Activated naive CD8-positive, alpha-beta T cell treated with anti-CD3 and anti-CD28 coated beads, Interleukin-2, amount 50 U/mL, for 24 hours (primary cell): ENCODE measurements around the gene TOM1L2.
"Not testable (repeated sequence)": the region's sequence is repeated elsewhere in the genome, so short reads cannot be mapped to it uniquely, and the experiment has no call there.

Experiments
- ATAC-seq: fragments of 150-1000 bp; cut with Tn5 transposase; one replicate; pipeline ENCODE4 v1.10.0; 2021
- DNase-seq: peaks from one replicate; pipeline ENCODE4 v3.0.0; 2021
- H3K27ac Mint-ChIP-seq: one replicate; pipeline ENCODE4 v1.8.0; 2021; ENCODE audit warnings: mild to moderate bottlenecking, mixed read lengths
- H3K27me3 Mint-ChIP-seq: one replicate; pipeline ENCODE4 v1.8.0; 2021; ENCODE audit warnings: mixed read lengths
- H3K36me3 Mint-ChIP-seq: one replicate; pipeline ENCODE4 v1.8.0; 2021; ENCODE audit warnings: low read depth, mixed read lengths
- H3K4me1 Mint-ChIP-seq: one replicate; pipeline ENCODE4 v1.8.0; 2021; ENCODE audit warnings: mixed read lengths
- H3K4me3 Mint-ChIP-seq: one replicate; pipeline ENCODE4 v1.8.0; 2021; ENCODE audit warnings: mild to moderate bottlenecking, moderate library complexity, mixed read lengths
- H3K9me3 Mint-ChIP-seq: one replicate; pipeline ENCODE4 v1.8.0; 2021; ENCODE audit warnings: mixed read lengths

The TOM1L2 gene

DNA sequence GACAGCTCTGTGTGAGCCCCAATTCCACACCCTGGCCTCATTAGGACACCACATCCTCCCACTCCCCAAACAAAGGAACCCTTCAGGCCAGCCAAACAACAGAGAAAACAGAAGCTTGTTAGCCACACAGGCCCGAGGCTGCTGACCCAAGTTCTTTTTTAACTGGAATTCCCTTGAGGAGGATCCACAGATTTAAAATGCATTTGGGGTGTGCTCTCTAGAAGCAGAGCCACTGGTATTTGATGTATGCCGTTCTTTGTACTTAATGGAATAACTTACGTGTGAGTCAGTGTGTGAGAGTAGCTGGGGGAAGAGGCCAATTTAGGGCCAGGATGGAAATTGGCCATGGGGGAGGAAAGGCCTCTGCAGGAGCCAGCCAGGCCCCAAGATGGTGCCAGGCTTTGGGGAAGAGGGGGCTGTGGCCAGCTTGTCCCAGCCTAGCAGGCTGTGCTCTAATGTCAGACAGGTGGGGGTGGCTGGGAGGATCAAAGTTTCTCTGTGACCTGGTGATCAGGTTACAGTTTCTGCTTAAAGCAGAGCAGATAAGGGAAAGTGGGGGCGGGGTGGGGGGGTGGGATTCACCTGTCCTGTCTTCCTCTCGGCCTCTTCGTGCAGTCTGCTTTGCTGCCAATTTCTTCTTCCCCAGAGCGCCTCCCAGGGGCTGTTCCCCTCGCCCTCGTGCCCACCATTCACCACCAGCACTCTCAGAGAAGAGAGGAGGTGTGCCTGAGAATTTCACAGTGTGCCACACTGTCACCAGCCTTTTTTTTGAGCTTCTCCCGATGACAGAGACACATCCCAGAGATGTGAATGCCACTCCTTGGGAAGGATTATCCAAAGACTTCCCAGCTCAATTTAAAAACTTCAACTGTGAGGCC, 50.8 kb downstream of the TOM1L2 start:
- ATAC-seq (peak; percentile 46), DNase-seq (no peak)
- Mint-ChIP-seq H3K9me3 (no peaks in the 10 kb centered on the region), H3K4me3 (no peak overlapping the region), H3K27me3 (no peaks in the 10 kb centered on the region), H3K4me1 (peaks cover 20% of the 10 kb centered on the region), H3K27ac (peak overlapping the region; percentile 40), H3K36me3 (peaks cover 1% of the 10 kb centered on the region)

DNA sequence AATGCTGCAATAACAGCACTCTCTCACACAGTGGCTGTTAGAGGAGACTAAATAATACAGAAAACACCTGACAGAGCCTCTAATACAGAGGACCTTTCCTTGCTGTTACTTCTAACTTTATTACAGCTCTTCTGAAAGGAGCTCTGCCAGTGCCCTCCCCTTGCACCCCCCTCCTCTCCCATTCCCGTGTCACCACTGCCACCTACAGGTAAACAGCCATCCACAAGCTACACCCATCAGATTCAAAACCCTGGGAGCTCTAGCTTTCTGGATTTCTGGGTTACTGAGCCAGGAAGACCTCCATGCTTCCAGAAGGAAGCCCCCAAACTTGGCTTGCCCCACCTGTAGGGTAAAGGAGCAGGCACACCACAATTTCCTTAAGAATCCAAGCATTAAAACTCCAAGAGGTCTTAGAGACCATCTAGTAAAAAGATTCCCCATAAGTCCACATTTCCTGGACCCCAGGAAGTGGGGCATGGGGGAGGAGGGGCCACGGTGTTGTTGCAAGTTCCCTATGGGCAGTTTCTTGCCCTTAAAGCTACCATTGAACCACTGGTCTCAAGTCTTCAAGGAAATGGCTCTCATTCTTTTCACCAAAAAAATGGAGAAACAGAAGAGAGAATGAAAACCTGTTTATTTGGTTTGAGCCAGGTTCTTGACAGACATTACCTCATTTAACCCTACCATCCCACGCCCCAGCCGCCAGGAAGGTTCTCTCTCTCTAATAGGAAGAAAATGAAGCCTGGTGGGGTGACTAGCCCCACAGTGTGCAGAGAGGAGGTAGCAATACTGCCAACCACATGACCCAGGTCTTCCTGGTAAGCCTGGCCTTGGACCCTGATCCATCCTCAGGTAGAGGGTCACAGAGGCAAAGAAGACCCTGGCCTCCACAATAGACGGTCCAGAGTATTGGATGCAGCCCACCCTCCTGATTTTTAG, 52.8 kb downstream of the TOM1L2 start:
- peak; percentile 70 for DNase-seq
- Mint-ChIP-seq H3K36me3 (no peaks in the 10 kb centered on the region), H3K27ac (no peak overlapping the region), H3K4me3 (no peak overlapping the region), H3K4me1 (peaks cover 19% of the 10 kb centered on the region), H3K27me3 (no peaks in the 10 kb centered on the region), H3K9me3 (no peaks in the 10 kb centered on the region)
- peak; percentile 80 for ATAC-seq

DNA sequence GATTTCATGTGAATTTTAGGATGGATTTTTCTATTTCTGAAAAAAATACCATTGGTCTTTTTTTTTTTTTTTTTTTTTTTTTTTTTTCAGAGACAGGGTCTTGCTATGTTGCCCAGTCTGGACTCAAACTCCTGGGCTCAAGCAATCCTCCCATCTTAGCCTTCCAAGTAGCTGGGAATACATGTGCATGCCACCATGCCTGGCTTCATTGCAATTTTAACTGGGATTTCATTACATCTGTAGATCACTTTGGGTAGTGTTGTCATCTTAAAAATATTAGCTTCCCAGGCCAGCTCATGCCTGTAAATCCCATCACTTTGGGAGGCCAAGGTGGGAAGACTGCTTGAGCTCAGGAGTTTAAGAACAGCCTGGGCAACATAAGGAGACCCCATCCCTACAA, 54.8 kb downstream of the TOM1L2 start:
- DNase-seq = no peak
- no peak for ATAC-seq

DNA sequence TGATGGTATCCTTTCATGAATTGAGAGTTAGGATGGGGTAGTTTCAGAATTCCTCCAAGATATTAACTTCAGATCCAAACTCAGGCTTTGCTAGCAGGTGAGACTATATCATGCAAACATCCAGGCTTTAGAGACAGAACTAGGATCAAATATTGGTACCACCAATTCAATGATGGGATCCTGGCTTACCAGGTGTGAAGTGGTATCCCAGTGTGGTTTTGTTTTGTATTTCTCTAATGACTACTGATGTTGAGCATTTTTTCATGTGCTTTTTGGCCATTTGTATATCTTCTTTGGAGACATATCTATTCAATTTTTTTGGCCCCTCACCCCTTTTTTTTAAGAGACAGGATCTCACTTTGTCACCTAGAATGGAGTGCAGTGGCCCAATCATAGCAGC, 57.0 kb downstream of the TOM1L2 start:
- DNase-seq = no peak
- Mint-ChIP-seq H3K9me3 (no peaks in the 10 kb centered on the region), H3K27me3 (no peaks in the 10 kb centered on the region), H3K27ac (no peak overlapping the region), H3K4me3 (no peak overlapping the region), H3K36me3 (no peaks in the 10 kb centered on the region), H3K4me1 (peaks cover 11% of the 10 kb centered on the region)
- no peak for ATAC-seq

More for the DNA sequence above, 54.8 kb downstream of the TOM1L2 start:
- H3K27ac Mint-ChIP-seq = no peak overlapping the region
- no peaks in the 10 kb centered on the region for H3K9me3 Mint-ChIP-seq
- peaks cover 25% of the 10 kb centered on the region for H3K4me1 Mint-ChIP-seq
- H3K4me3 Mint-ChIP-seq = no peak overlapping the region
- H3K27me3 Mint-ChIP-seq = no peaks in the 10 kb centered on the region
- no peaks in the 10 kb centered on the region for H3K36me3 Mint-ChIP-seq

DNA sequence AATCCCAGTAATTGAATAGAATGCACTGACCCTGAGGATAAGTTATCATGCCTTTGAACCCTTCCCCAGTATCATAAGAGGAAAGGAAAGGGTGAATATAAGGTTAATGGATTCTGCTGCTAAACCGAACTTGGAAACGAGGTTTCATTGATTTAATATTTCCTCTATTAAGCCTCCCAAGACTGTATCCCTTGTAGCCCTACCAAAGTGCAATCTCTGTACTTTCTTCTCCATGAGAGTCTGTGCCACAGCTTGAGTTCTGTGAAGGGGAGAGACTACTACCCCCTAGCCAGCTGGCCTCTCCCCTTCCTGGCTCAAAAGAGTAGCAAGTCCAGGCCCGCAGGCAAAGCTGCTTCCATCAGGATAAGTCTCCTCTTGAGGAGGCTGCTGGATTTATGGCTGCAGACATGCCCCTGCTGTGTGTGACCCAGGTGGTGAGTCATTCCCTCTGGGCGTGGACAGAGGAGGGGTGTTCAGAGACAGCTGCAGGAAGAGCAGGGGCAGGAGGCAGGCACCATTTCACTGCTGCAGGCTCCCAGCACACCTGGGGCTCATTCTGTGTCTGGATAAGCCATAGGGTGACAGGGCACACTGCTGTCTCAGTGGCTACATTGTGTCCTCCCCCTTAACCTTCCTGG, 58.4 kb downstream of the TOM1L2 start:
- H3K4me1 Mint-ChIP-seq = peaks cover 9% of the 10 kb centered on the region
- no peak overlapping the region for H3K4me3 Mint-ChIP-seq
- peak; percentile 33 for DNase-seq
- ATAC-seq = peak; percentile 89
- H3K27me3 Mint-ChIP-seq = no peaks in the 10 kb centered on the region
- no peak overlapping the region for H3K27ac Mint-ChIP-seq
- H3K9me3 Mint-ChIP-seq = no peaks in the 10 kb centered on the region
- no peaks in the 10 kb centered on the region for H3K36me3 Mint-ChIP-seq

DNA sequence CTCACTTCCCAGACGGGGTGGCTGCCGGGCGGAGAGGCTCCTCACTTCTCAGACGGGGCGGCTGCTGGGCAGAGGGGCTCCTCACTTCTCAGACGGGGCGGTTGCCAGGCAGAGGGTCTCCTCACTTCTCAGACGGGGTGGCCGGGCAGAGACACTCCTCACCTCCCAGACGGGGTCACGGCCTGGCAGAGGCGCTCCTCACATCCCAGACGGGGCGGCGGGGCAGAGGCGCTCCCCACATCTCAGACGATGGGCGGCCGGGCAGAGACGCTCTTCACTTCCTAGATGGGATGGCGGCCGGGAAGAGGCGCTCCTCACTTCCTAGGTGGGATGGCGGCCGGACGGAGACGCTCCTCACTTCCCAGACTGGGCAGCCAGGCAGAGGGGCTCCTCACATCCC, 59.9 kb downstream of the TOM1L2 start:
- not testable (repeated sequence) for H3K4me1 Mint-ChIP-seq, H3K27ac Mint-ChIP-seq, H3K4me3 Mint-ChIP-seq, DNase-seq, H3K9me3 Mint-ChIP-seq, H3K27me3 Mint-ChIP-seq, ATAC-seq, H3K36me3 Mint-ChIP-seq

DNA sequence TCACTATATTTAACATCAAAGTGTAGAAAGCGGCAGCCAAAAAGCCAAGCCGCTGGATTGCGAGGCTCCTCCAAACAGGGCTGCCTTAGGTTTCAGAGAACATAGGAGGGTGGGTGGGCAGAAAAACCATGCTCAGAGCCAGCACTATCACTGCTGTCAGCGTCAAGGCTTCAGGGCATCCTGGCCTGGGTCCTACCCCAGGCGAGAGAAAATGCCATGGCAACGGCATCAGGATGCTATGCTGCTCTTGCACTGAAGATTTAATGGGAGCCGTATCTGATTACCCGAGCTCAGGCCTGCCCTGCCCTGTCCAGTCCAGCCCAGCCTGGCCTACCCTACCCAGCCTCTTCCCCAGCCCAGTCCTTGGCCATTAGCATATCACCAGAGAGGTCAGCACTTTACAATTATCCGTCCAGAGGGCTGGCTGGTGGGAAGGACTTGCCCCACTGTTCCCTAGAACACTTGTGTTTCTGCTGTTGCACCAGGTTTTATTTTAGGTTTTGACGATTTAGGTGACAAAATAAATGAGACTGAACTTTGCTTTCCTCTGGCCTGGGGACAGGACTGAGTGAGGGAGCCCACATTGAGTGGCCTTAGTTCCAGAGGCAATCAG, 61.1 kb downstream of the TOM1L2 start:
- Mint-ChIP-seq H3K9me3 (no peaks in the 10 kb centered on the region), H3K4me1 (peaks cover 9% of the 10 kb centered on the region), H3K27ac (no peak overlapping the region), H3K4me3 (no peak overlapping the region), H3K27me3 (no peaks in the 10 kb centered on the region), H3K36me3 (peaks cover 4% of the 10 kb centered on the region)
- ATAC-seq (no peak), DNase-seq (no peak)

DNA sequence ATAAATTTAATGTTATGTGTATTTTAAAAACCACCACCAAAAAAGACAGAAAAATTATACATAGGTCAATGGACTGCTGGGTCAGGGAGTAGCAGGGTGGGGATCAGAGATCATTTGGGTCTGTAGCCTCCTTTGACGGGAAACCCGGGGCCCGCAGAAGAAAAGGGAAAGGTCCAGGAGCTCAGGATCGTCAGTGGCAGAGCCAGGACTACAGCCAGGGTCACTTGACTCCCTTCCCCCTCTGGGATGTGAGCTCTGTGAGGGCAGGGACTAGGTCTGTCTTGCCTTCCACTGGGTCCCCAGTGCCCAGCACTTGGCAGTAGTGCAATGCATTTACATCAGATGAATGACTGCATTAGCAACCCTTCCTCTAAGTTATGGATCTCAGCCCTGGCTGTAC, 62.1 kb downstream of the TOM1L2 start:
- H3K27ac Mint-ChIP-seq = no peak overlapping the region
- H3K4me3 Mint-ChIP-seq = no peak overlapping the region
- no peak for DNase-seq
- H3K4me1 Mint-ChIP-seq = peaks cover 9% of the 10 kb centered on the region
- H3K27me3 Mint-ChIP-seq = no peaks in the 10 kb centered on the region
- H3K36me3 Mint-ChIP-seq = peaks cover 4% of the 10 kb centered on the region
- H3K9me3 Mint-ChIP-seq = no peaks in the 10 kb centered on the region
- no peak for ATAC-seq

DNA sequence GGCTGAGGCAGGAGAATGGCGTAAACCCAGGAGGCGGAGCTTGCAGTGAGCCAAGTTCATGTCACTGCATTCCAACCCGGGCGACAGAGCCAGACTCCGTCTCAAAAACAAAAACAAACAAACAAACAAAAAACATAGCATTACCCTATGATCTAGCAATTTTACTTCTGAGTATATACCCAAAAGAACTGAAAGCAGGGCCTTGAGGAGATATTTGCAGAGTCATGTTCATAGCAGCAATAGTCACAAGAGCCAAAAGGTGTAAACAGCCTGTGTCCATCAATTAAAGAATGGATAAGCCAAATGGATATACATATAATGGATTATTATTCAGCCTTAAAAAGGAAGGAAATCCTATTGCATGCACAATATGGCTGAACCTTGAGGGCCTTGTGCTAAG, 63.1 kb downstream of the TOM1L2 start:
- H3K4me1 Mint-ChIP-seq = peaks cover 5% of the 10 kb centered on the region
- peaks cover 4% of the 10 kb centered on the region for H3K36me3 Mint-ChIP-seq
- no peaks in the 10 kb centered on the region for H3K27me3 Mint-ChIP-seq
- DNase-seq (no peak), ATAC-seq (no peak)
- no peak overlapping the region for H3K4me3 Mint-ChIP-seq
- no peaks in the 10 kb centered on the region for H3K9me3 Mint-ChIP-seq
- no peak overlapping the region for H3K27ac Mint-ChIP-seq

DNA sequence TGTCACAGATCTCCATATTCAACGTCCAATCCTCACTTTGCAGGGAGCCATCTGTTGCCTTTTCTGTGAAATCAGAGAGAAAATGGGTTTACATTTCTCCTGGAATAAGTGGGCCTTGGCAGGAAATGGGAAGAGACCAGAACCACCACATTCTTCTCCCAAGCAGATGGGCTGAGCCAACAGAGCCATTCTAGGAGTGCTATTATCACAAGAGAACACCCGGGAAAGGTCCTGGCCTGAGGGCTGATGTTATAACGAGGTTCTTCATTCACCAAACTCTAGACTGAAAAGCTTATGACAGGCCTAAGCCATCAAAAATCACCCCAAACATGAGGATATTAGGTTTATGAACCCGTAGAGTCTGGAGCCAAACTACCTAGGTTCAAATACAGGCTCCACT, 64.7 kb downstream of the TOM1L2 start:
- no peak for ATAC-seq
- no peaks in the 10 kb centered on the region for H3K9me3 Mint-ChIP-seq

DNA sequence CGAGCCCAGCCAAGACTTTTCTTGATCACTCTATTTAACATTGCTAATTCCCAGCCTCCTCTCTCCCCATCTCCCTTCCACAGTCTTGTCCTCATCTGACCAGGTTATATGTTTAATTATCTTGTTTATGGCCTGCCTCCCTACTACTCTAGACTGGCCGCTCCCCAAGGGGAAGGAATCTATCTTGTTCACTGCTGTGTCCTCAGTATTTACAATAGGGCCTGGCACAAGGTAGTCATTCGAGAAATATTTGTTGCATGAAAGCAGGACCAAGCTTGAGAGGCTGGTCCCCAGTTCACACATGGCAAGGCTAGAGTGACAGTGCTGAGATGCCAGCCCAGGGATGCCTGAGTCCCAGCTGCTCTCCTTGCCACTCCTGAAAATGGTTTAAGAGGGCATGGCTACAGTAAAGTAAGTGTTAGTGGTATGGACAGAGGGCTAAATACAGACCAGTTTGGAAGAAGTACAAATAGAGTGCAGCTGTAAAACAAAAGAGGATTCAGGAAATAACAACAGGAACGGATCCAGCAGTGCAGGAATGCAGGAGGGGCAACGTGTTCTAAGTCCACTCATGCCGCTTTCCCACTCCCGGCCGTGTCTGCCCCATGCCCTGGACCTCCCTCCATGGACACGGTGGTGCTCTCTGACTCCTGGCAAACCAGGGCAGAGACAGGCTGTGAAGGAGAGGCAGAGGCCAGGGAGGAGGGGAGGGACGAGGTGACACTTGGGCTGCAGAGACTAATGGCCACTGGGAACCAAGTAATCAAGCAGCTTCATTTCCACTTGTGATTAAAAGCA, 65.6 kb downstream of the TOM1L2 start:
- Mint-ChIP-seq H3K9me3 (no peaks in the 10 kb centered on the region), H3K27me3 (no peaks in the 10 kb centered on the region), H3K36me3 (peaks cover 4% of the 10 kb centered on the region), H3K4me1 (no peaks in the 10 kb centered on the region), H3K27ac (no peak overlapping the region), H3K4me3 (no peak overlapping the region)
- DNase-seq (no peak), ATAC-seq (no peak)

More for the DNA sequence above, 64.7 kb downstream of the TOM1L2 start:
- no peak for DNase-seq
- peaks cover 4% of the 10 kb centered on the region for H3K36me3 Mint-ChIP-seq
- no peaks in the 10 kb centered on the region for H3K4me1 Mint-ChIP-seq
- no peak overlapping the region for H3K27ac Mint-ChIP-seq
- H3K4me3 Mint-ChIP-seq = no peak overlapping the region
- no peaks in the 10 kb centered on the region for H3K27me3 Mint-ChIP-seq

DNA sequence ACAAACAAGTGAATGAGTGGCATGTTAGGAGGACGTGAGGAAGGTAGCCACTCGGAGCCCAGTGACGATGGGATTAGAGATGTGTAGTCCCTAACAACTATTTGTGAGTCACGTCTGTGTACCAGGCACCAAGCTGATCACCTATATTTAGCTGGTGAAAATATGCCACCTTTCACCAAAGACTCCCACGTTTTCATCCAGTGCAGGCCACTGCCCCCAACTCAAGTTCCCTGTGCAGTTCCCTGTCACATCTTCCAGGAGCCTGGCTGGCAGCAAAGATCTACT, 67.2 kb downstream of the TOM1L2 start:
- DNase-seq (no peak), ATAC-seq (no peak)
- Mint-ChIP-seq H3K9me3 (no peaks in the 10 kb centered on the region), H3K4me1 (no peaks in the 10 kb centered on the region), H3K27me3 (no peaks in the 10 kb centered on the region), H3K27ac (no peak overlapping the region), H3K36me3 (peaks cover 4% of the 10 kb centered on the region), H3K4me3 (no peak overlapping the region)

DNA sequence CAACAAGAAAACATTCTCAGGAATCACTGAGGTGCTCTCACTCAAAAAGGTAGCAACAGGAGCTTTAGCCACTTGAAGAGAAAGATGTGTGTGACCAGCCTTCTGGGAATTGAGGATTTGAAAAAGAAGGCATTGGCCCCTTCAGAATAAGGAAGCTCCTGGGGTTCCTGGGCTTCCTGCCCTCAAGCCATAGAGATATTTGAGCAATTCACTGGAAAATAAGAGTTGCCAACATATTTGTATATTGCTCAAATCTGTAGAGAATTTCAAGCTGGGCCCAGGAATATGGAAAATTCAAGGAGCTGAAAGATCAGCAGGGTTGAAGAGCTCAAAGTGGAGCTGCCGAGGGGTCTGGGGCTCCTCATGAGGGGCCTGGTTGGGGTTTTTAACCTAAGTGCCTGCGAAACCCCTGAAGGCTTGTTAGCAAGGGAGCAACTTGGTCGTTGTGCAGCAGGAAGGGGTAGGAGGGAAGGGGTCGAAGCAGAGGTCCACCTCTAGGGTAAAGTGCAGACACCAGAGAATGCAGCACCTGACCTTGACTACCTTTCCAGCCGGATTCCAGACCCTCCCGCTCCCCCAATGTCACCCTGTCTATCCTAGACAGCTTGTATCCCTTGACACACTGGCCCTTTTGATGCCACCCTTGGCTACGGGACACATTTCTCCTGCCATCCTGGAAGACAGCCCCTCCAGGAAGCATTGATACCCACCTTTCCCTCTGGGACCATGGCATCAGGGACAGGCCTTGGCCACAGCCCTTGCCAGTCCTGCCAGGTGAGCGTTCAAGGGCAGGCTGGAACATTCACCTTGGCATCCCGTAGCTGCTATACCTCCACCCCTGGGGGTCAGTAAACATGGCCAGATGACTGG, 67.8 kb downstream of the TOM1L2 start:
- Mint-ChIP-seq H3K27me3 (no peaks in the 10 kb centered on the region), H3K36me3 (peaks cover 4% of the 10 kb centered on the region), H3K4me1 (no peaks in the 10 kb centered on the region), H3K9me3 (no peaks in the 10 kb centered on the region), H3K4me3 (no peak overlapping the region), H3K27ac (no peak overlapping the region)
- ATAC-seq (no peak), DNase-seq (no peak)
